ENCODE data around the gene RPL36A.
A peak's percentile ranks its signal among the peaks of the same experiment; 100 is the strongest.

The RPL36A gene

GRCh38 chrX:101393530-101394305, 2.9 kb downstream of the RPL36A start:
- no peak for DNase-seq

DNA sequence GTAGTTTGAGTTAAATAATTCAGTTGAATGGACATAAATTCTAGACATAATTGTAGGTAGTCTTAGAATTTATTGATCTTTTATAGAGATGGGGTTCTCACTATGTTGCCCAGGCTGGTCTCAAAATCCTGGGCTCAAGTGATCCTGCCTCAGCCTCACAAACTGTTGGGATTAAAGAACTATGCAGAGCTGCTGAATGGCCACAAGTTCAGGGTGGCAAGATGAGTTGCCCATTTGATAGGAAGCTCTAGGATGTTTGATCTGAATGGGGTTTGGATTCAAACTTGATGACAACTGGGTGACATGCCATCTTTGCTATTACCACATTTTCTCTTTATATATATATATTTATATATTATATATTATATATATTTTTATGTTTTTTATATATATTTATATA, 3.6 kb downstream of the RPL36A start:
- DNase-seq = no peak

DNA sequence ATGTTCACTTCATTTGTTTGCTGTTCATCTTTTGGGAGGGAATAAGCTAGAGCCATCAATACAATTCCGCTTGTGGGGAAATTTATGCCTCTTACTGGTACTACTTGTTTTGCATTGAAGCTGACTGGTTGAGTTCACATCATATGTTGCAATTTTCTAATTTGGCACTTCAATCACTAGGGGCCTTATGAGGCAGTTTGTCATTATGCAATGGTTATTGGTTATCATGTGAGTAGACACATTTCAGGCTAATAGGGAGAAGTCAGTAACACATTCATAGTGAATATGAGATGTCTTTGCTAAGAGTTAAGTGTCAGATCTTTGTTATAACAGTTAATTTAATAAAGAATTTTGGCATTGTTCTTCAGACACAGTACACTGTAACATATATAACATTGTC, 5.0 kb downstream of the RPL36A start:
- no peak for DNase-seq

DNA sequence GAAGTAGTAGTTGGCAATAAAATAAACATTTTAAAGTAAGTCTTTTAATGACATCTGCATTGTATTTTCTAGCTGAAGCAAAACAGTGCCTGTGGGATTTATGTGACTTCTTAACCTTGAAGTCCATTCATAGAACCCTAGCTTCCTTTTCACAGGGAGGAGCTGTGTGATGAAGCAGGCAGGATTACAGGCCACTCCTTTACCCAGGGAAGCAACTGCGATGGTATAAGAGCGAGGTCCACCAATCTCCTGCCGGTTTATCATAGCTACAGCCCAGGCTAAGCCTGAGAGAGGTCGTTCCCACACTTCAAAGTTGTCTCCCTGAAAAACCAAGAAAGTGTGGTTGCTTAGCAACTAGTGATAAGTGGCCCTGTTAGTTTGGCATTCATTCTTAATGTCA, 7.0 kb downstream of the RPL36A start:
- DNase-seq = no peak

- no peak for DNase-seq
These were observed 7.9 kb downstream of the RPL36A start for GRCh38 chrX:101398694-101399093.

DNA sequence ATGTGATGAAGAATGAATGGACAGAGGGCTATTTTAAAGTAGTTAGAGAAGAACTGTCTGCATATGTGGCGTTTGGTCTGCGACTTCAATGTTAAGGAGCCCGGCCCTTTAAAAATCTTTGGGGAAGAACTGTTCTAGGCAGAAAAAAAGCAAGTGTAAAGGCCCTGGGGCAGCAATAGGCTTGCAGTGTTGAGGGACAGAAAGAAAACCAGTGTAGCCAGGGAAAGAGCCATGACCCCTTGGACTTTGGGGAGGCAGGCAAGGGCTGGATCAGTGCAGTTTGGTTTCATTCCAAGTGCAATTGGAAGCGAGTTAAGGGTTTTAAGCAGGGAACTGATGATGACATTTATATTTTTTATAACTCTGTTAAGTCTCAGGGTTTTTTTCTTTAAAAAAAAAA, 9.0 kb downstream of the RPL36A start:
- DNase-seq = no peak

DNA sequence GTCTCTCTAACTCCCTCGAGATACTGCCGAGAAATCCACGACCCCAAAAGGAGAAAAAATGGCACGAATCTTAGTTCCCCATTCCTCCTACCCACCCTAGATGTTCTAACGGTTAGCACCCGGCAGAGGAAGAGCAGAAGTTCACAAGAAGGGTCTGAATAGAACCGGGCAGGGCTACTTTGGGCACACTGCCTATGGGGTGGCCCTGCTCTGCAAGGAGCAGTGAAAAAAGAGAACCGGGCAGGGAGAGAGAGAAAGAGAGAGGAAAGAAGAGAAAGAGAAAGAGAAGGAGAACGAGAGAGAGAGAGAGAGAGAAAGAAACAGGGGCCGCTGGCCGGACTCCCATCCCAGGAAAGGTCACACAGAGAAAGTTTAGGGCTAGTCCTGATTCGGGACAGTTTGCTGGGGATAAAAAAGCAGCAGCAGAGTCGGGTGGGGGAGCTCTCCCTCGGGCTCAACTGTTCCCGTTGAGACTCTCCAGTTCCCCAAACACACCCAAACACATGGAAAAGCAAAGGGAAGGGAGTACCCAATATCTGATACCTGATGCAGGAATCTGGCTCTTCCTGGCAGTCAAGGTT, 16.4 kb downstream of the RPL36A start:
- no peak for DNase-seq

DNA sequence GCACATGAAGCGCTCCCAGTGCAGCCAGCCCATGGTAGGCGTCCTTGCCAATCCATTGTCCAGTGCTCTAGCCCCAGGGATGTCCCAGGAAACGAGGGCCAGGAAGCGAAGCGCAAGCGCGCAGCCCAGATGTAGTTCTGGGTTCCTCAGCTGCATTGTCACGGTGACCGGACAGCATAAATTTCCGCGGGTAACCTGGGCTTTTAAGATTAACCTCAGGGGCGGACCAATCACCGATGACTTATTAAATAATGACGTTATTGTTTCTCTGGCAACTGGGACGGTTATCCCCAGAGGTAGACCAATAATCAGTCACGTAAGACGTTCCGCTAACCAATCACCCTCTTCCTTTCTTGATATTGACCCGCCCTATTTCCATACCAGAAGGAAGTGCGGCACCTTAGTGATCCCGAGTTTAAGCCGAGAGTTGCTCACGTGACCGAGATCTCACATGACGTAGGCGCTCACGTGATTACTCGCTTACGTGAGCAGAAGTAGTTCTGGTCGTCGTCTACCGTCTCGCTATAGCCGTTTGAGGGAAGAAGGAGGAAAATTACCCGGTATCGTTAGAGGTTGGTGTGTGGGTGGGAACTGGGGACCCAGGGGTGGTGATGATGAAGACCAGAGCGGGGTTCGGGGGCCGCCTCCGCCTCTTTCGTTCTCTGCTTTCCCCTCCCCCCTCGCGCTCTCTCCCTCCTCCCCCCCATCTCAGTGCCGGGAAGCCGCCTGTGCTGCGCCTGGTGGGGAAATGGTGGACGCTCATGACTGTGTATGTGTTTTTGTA, 17.1 kb downstream of the RPL36A start, which contains the start of the genes GLA and HNRNPH2:
TSS of gene GLA (minus strand) at position 178 of the 784 bp plus-strand sequence. CDS start at position 156, 22 bp downstream.
TSS of gene HNRNPH2 (plus strand) at position 475 of the 784 bp plus-strand sequence. CDS start 3,767 bp downstream, outside the sequence.
- peak; percentile 84 for DNase-seq

DNA sequence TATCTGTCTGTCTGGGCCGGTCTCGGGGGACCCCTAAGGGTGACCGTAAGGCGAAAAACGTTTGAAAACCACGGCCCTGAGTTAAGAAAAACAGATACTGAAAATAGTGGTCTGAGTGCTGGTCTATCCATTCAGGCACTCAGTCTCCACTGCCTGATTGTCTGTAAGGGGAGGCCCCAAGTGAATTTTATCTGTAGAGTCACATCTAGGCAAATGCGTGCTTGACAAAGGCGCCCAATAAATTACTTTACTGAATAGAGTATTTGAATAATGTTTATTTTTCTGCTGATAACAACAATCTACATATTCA, 17.7 kb downstream of the RPL36A start:
- no peak for DNase-seq

DNA sequence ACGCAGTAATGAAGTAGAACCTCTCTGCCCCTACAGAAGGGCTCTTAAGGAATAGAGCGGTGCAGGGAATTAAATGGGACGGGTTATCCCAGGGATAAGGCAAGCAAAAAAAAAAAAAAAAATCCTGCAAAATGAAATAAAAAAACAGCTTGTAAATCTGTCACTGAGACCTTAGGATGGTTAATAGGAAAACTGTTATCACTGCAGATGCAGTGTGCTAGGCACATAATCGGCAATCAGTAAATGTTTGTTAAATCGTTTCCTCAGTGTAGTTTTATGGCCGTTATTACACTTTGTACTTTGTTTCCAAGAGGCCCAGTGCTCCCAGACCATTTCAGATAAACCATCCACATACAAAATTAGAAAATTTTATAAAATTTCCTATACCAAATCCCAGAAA, 18.2 kb downstream of the RPL36A start:
- DNase-seq = no peak

DNA sequence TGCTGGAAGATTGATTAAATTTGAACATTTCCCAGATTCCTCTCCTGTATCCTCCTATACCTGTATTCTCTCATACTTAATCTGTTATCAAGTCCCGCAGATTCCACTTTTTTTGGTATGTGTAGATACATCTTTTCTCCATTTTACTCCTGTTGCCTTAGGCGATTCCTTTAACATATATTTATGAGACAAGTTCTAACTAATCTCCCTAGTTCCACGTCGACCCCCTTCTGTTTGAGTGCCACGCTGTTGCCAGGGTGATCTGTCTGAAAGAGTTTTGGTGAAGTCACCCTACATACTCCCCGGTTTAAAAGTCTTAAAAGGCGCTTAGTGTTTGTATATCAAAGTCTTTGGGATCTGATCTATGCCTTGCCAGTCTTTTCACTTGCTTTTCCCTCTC, 19.6 kb downstream of the RPL36A start:
- no peak for DNase-seq

DNA sequence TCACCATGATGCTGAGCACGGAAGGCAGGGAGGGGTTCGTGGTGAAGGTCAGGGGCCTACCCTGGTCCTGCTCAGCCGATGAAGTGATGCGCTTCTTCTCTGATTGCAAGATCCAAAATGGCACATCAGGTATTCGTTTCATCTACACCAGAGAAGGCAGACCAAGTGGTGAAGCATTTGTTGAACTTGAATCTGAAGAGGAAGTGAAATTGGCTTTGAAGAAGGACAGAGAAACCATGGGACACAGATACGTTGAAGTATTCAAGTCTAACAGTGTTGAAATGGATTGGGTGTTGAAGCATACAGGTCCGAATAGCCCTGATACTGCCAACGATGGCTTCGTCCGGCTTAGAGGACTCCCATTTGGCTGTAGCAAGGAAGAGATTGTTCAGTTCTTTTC, 21.2 kb downstream of the RPL36A start:
- no peak for DNase-seq

GRCh38 chrX:101415180-101416145, 24.7 kb downstream of the RPL36A start:
- no peak for DNase-seq

DNA sequence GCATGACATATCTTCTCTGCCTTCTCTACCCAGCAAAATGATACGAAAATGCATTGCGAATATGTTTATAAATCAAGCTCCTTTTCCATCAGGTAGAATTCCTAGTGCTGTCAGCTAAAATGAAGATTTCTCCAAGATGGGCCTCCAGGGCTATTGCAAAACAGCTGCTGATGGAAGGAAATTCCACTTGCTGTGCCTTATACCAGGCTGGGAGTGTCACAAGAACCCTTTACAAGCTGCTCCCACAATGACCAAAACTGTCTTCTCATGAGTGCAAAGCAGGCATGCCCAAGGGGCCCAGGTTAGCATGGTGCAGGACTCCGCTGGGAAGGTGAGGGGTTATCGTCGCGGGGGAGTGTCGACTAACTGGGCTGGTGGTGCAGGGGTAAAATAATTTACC, 25.9 kb downstream of the RPL36A start:
- DNase-seq = no peak

GRCh38 chrX:101417190-101417589, 26.4 kb downstream of the RPL36A start:
- DNase-seq = no peak

- peak; percentile 18 for DNase-seq
These were observed 27.4 kb downstream of the RPL36A start for GRCh38 chrX:101417981-101418841.

DNA sequence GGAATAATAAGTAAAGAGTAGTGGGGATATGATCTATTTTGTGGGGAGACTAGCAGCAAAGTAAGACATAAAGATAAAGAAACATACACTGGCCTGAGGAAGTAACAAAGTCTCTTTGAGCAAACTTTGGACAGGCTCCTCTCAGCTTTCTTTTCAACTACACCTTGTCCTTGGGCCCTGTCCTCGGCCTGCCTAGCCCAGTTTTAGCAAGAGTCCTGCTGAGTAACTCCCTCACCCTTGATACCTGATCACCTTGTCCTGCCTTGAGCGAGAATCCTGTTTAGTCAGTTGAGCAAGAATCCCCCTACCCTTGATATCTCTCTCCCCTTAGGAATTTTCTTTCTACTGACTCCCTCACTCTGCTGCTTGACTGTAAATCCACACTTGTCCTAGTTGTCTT, 28.7 kb downstream of the RPL36A start:
- no peak for DNase-seq

GRCh38 chrX:101427954-101428353, 37.1 kb downstream of the RPL36A start:
- DNase-seq = no peak

GRCh38 chrX:101429934-101430333, 39.1 kb downstream of the RPL36A start:
- no peak for DNase-seq

- no peak for DNase-seq
These were observed 39.8 kb downstream of the RPL36A start for GRCh38 chrX:101430457-101431078.

DNA sequence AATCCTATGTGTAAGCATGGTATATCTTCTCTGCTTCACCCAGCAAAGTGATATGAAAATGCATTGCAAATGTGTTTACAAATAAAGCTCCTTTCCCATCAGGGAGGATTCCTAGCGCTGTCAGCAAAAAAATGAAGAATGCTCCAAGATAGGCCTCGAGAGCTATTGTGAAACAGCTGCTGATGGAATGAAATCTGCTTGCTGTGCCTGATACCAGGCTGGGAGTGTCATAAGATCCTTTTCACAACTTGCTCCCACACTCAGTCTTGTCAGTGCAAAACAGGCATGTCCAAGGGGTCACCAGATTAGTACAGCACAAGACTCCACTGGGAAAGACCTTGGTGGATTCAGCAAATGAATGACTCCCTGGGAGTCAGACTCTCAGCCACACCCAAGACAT, 51.3 kb downstream of the RPL36A start:
- DNase-seq = no peak
